DOHH2 (cell line): ENCODE data around the gene ABCG1.

Experiments
- CTCF ChIP-seq: fragments of 200-600 bp; sonication (generic); IDR thresholded peaks from one replicate; pipeline ENCODE4 v1.5.1; 2014; ENCODE audit warnings: antibody characterized with exemption, mild to moderate bottlenecking, low read depth, low read length; ENCODE audit not compliant: poor library complexity, severe bottlenecking
- EZH2phosphoT487 ChIP-seq: fragments of 200-600 bp; sonication (generic); IDR thresholded peaks from 2 replicates; pipeline ENCODE4 v1.6.1; 2017; ENCODE audit warnings: borderline replicate concordance, mild to moderate bottlenecking, antibody characterized with exemption, low read length, moderate library complexity, mixed read lengths

GRCh38 chr21:42320791-42321190, 101.9 kb downstream of the ABCG1 start:
- TF ChIP-seq CTCF, result no peak
- no peak for TF ChIP-seq EZH2phosphoT487
